HG03108 (cell line): ENCODE measurements around the gene GALK1.

Source experiments
- ATAC-seq: cut with Tn5 transposase; IDR thresholded peaks from one replicate; pipeline ENCODE4 v1.9.1; 2021; ENCODE audit warnings: moderate library complexity; ENCODE audit not compliant: unreplicated experiment

Gene GALK1

DNA sequence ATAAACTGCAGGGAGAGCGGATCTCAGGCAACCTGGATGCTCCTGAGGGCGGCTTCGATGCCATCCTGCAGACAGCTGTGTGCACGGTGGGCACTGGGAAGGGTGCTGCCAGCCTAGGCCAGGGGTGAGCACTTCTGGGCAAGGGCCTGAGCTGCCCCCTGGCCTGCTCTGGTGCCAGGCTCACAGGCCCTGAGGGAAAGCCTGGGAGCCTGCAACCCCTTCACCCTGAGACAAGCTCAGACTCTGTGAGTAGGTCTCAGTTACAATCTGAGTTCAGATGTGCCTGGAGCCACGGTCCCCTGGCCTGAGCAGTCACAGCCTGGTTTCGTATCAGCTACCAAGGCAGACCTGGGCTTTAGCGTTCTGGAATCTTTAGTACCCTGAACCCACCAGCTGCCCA lies 35.6 kb downstream of the GALK1 start:
- no peak for ATAC-seq

DNA sequence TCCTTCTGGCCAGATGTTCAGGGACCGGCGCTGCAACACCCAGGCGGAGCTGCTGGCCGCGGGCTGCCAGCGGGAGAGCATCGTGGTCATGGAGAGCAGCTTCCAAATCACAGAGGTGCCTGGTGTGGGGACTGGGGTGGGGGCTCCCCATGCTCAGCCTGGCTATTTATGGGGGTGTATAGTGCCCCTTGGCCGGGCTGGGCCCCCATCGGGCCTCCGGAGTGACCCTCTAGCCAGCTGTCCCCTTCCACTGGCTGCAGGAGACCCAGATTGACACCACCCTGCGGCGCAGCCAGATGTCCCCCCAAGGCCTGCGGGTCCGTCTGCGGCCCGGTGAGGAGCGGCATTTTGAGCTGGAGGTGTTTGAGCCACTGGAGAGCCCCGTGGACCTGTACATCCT lies 37.6 kb downstream of the GALK1 start:
- no peak for ATAC-seq

DNA sequence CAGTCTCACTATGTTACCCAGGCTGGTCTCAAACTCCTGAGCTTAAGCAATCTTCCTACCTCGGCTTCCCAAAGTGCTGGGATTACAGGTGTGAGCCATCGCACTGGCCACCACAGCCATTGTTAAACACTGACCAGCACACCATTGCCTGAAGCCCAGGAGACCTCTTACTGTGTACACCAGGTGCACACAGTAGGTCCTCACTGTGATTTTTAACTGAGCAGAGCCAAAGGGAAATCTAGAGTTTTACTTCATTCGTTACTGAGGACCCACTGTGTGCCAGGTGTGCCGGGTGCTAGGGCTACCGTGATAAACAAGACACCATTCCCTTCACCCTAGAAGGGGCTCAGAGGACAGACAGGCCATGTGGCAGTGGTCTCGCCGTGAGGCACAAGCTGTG lies 39.5 kb downstream of the GALK1 start:
- ATAC-seq: no peak

DNA sequence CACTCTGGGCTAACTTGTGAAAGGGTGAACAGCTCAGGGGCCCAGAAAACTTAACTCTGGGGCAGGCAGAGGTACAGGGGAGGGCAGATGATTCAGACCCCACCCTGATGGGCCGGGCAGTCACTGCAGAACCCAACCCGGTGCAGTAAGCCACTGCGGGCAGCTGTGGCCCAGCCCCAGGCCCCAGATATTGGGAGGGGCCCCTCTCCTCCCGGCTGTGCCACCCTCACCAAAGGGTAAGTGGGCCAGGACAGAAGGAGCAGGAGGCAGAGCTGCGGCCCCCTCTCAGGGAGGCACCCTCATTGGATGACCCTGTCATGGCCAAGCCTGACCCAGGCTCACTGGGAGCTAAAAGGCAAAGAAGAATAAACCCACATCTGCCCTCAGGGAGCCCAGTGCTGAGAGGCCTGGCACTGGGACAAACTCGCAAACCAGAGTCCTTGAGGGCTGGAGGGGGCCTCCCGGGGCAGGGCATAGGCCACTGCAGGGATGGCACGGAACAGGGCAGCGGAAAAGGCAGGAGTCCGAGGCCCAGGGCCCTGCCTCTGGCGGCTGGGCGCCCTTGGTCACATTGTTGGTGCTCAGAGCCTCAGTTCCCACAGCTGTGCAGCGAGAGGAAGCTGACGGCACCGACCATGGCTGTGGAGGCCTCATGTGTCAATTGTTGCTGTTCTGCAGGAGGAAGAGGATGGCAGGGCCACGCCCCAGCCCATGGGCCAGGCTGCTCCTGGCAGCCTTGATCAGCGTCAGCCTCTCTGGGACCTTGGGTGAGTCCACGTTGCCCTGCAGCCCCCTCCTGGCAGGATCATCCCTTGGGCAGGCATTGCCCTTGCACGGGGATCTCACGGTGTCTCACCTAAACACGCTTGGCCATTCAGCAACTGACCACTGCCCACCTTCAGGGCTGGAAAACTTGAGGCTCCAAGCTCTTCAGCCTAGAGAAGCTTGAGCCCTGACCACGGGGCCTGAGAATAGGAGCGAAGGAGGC lies 40.7 kb downstream of the GALK1 start:
- no peak for ATAC-seq

DNA sequence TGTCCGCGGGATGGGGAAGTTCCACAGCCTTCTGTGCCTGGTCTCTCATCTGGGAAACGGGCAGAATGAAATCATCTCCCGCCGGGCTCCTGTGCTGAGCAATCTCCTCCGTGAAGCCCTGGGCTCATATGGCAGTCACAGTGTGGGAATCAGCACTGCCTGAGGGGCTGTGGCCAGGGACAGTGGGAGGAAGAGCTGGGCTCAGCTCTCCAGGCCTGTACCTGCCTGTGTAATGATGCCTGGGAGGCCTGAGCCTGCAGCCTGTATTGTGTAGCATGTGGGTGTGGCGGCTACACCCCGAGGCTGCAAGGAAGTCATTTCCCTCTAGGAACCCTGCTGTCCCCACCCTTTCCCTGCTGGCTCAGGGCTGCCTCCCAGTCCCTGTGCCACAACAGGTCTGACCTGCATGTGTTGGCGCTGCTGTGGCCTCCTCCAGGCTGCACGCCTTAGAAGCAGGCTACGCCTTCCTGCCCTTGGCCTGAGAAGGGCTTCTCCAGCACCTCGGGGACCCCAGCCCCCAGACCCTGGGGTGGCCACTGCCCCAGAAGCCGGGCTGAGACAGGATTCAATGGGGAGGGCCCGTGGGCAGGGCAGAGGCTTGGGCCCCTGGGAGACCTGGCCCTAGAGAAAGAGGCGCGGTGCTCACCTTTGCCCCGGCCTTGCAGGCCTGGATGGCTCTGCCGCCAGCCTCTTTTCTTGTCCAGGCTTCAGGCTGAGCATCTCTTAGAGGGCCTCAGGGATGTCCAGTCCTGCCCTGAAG lies 41.6 kb downstream of the GALK1 start:
- ATAC-seq: no peak

DNA sequence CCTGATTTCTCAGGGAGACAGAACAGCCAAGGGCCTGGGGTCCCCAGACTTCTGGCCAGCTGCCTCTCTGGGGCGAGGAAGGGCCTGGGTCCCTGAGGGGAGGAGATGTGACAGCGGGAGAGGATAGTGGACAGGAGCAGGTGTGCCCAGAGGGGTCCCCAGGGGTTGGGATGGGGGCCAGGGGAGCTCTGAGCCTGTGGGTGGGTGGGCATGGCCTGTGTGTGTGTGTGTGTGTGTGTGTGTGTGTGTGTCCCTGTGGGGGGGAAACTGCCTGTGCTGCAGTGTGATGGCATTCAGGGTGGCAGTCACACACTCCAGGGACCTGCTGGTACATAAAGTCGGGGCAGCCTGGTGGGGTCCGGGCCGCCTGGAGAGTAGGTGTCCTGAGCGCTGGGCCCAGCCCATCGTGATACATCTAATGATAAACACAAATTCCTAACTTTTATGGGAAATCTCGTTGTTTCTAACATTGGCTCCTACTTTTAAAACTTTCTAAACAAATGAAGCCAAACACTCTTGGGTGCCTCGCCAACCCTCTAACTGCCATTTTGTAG lies 42.4 kb downstream of the GALK1 start:
- no peak for ATAC-seq

DNA sequence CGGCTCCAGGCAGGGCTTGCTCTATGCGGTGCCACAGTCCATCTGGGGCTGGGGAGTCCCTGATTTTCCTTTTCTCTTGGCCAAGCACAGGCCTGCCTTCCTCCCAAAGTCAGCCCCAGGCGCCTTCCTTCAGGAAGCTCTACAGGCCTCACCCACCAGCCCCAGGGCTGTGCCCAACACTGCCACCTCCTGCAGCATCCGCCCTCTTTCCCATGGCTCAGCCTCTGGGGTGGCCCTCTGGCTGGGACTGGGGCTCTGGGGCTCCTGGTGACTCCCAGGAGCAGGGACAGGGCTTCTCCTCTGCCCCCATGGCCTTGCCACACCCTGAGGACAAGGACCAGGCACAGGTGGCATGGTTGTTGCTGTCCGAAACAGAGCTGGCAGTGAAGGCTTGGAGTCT lies 42.9 kb downstream of the GALK1 start:
- ATAC-seq: no peak

DNA sequence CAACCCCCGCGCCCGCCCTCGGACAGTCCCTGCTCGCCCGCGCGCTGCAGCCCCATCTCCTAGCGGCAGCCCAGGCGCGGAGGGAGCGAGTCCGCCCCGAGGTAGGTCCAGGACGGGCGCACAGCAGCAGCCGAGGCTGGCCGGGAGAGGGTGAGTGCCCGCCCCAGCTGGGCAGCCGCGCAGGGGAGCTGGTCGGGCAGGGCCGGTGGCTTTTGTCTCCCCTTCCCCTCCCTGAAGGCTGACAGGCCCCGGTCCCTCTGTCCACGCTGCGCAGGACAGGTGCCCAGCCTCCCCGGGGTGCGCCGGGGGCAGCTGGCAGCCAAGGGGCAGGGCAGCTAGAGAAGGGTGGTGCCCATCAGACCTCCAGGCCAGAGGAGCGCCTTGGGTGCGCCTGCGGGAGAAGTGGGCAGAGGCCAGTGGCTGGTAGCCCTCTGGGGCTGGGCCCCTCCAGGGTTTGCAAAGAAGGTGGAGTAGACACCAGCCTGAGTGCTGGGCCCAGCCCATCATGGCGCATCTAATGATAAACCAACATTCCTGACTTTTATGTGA lies 43.5 kb downstream of the GALK1 start:
- ATAC-seq: no peak

DNA sequence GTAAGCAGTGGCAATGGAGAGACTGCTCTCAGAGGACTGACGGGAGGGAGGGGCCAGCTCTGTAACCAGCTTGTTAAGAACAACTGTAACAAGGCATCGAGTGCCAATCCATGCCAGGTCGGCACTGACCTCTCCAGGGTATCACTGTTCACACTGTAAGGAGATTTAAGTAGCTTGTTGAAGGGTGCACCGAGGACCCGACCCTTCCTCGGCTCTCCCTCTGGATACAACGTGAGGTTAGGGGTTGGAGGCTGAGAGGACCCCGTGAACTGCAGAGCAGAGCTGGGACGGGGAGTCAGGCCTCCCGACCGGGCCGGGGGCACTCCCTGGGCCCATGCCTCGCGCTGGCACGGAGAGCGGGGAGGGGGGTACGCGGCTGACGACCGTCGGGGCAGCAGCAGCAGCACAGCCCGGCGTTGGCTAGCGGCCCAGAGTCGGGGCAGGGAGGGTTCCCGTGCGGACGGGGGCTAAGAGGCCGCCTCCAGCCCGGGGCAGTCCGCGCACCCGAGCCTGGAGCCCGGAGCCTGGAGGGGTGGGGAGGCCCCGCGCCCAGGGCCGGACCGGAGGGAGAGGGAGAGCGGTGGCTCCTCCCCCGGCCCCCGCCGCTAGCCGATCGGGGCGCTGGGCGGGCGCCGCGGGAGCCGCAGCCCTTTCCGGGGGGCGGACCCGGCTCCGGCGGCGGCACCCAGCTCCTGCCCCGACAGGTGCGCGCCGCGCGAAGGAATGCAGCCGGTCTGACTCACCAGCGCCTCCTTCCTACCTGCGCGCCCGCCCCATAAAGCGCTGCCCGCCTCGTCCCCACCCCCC lies 44.1 kb downstream of the GALK1 start, which contains the start of gene ITGB4:
TSS of gene ITGB4 (plus strand) at position 804 of the 807 bp plus-strand sequence. CDS start 3,245 bp downstream, outside the sequence.
- ATAC-seq: no peak

DNA sequence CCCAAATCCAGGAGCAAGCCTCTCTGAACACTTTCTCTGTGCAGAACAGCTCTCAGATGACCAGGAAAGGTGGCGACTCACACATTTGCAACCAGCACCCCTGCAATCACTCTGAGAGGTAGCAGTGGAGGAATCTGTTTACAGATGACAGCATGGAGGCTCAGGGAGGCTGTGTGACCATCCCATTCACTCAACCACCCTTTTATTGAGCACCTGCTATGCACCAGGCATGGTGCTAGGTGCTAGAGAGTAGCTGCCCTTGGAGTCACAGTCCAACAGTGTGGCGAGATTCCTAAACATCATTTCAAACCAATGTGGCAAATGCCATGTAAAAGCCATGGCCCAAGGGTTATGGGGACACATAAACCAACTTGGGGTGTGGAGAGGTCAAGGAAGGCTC lies 45.3 kb downstream of the GALK1 start:
- no peak for ATAC-seq

DNA sequence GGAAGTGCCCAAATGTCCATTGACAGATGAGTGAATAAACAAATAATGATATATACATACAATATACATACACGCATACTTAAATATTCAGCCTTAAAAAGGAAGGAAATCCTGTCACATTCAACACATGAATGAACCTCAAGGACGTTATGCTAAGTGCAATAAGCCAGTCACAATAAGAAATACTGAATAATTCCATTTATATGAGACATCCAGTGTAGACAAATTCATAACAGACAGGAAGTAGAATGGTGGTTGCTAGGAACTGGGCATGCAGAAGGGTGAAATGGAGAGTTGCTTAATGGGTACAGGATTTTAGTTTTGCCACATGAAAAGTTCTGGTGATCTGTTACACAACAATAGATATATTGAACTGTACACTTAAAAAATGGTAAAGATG lies 52.5 kb downstream of the GALK1 start:
- ATAC-seq: no peak
